Kidney epithelial cell (primary cell): ENCODE results near the gene HLA-DOA. TPM values are rescaled to one million over a fixed set of nuclear protein-coding genes. Genes with fewer than 3 reads are reported as not detected.

Experiments used
- DNase-seq: peaks from one replicate; pipeline ENCODE4 v3.0.0-alpha.2; 2010; ENCODE audit warnings: low read depth
- H3K27me3 ChIP-seq: 2 replicates; pipeline ENCODE4 v1.6.0; 2011; ENCODE audit warnings: low read length; ENCODE audit not compliant: control insufficient read depth, insufficient read depth
- H3K36me3 ChIP-seq: 2 replicates; pipeline ENCODE4 v1.5.1; 2011; ENCODE audit warnings: low read length; ENCODE audit not compliant: control insufficient read depth, insufficient read depth
- H3K4me3 ChIP-seq: 2 replicates; pipeline ENCODE4 v1.5.1; 2011; ENCODE audit warnings: low read depth, mild to moderate bottlenecking, control low read depth, low read length
- total RNA-seq: library from RNA; depleted of rRNA; stranded (reverse); fragments of >200 nt; gene quantifications from 2 replicates; pipeline ENCODE4 v1.2.3, GENCODE V29; 2015
- TF ChIP-seq, protein P1 (sequence below): IDR thresholded peaks from 2 replicates; pipeline ENCODE4 v1.5.1; 2011; ENCODE audit warnings: mild to moderate bottlenecking, moderate library complexity, low read length, control low read depth, inconsistent platforms; ENCODE audit not compliant: insufficient read depth, poor library complexity, severe bottlenecking

Gene HLA-DOA
- total RNA-seq, 1 donor from 2014 or later, result 0.71 TPM

GRCh38 chr6:32980488-32981038 lies 28.8 kb downstream of the HLA-DOA start:
- Histone ChIP-seq H3K4me3 (no peak overlapping the region), H3K27me3 (no peaks in the 10 kb centered on the region), H3K36me3 (peaks cover 6% of the 10 kb centered on the region)
- TF ChIP-seq, protein P1, sequence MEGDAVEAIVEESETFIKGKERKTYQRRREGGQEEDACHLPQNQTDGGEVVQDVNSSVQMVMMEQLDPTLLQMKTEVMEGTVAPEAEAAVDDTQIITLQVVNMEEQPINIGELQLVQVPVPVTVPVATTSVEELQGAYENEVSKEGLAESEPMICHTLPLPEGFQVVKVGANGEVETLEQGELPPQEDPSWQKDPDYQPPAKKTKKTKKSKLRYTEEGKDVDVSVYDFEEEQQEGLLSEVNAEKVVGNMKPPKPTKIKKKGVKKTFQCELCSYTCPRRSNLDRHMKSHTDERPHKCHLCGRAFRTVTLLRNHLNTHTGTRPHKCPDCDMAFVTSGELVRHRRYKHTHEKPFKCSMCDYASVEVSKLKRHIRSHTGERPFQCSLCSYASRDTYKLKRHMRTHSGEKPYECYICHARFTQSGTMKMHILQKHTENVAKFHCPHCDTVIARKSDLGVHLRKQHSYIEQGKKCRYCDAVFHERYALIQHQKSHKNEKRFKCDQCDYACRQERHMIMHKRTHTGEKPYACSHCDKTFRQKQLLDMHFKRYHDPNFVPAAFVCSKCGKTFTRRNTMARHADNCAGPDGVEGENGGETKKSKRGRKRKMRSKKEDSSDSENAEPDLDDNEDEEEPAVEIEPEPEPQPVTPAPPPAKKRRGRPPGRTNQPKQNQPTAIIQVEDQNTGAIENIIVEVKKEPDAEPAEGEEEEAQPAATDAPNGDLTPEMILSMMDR, result no peak
- no peak for DNase-seq

GRCh38 chr6:32979720-32980487 lies 29.5 kb downstream of the HLA-DOA start:
- Histone ChIP-seq H3K27me3 (no peaks in the 10 kb centered on the region), H3K4me3 (no peak overlapping the region), H3K36me3 (peaks cover 6% of the 10 kb centered on the region)
- DNase-seq, result no peak
- TF ChIP-seq, protein P1, result no peak

DNA sequence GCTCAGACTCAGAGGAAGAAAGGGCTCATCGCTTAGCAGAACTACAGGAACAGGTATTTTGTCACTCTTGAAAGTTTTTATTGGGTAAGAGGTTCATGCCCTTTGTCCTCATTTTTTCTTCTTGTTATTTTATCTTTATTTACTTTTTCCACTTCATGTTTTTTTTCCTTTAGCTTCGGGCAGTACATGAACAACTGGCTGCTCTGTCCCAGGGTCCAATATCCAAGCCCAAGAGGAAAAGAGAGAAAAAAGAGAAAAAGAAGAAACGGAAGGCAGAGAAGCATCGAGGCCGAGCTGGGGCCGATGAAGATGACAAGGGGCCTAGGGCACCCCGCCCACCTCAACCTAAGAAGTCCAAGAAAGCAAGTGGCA lies 31.5 kb downstream of the HLA-DOA start:
- TF ChIP-seq, protein P1, result no peak
- Histone ChIP-seq H3K4me3 (no peak overlapping the region), H3K27me3 (no peaks in the 10 kb centered on the region), H3K36me3 (peaks cover 12% of the 10 kb centered on the region)
- no peak for DNase-seq

- no peak overlapping the region for H3K4me3 ChIP-seq
- DNase-seq, result no peak
- H3K36me3 ChIP-seq, result peaks cover 15% of the 10 kb centered on the region
- no peaks in the 10 kb centered on the region for H3K27me3 ChIP-seq
- TF ChIP-seq, protein P1, result no peak
Observed at GRCh38 chr6:32977272-32977952, 32.0 kb downstream of the HLA-DOA start.

DNA sequence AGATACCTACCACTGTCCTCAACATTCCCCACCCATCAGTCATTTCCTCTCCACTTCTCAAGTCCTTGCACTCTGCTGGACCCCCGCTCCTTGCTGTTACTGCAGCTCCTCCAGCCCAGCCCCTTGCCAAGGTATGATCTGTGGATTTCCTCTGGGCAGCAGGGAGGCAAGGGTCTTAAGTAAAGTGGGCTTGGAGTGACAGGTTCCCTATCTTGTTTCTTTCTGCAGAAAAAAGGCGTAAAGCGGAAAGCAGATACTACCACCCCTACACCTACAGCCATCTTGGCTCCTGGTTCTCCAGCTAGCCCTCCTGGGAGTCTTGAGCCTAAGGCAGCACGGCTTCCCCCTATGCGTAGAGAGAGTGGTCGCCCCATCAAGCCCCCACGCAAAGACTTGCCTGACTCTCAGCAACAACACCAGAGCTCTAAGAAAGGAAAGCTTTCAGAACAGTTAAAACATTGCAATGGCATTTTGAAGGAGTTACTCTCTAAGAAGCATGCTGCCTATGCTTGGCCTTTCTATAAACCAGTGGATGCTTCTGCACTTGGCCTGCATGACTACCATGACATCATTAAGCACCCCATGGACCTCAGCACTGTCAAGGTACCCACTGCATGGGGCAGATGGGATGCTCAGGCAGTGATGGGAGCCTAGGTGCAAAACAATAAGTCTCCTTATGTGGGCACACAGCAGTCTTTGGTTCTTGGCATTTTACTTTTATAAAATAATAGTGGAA lies 32.9 kb downstream of the HLA-DOA start:
- TF ChIP-seq, protein P1, result no peak
- H3K36me3 ChIP-seq, result peaks cover 15% of the 10 kb centered on the region
- no peaks in the 10 kb centered on the region for H3K27me3 ChIP-seq
- no peak for DNase-seq
- no peak overlapping the region for H3K4me3 ChIP-seq
